AG09319 (cell line): ENCODE data around the gene SLC7A4.

Experiments used
- DNase-seq: peaks from one replicate; pipeline ENCODE4 v3.0.0-alpha.2; 2010; ENCODE audit warnings: low read depth; ENCODE audit errors: extremely low read depth
- CTCF ChIP-seq: IDR thresholded peaks from 2 replicates; pipeline ENCODE4 v1.5.1; 2011; ENCODE audit warnings: low read depth, mild to moderate bottlenecking, inconsistent platforms, low read length, moderate library complexity

Gene SLC7A4

GRCh38 chr22:20999350-21000206, 32.8 kb downstream of the SLC7A4 start:
- TF ChIP-seq CTCF: no peak
- DNase-seq: no peak

- DNase-seq: no peak
- no peak for TF ChIP-seq CTCF
Measured at GRCh38 chr22:20998411-20999336, 33.7 kb downstream of the SLC7A4 start.

- no peak for DNase-seq
- TF ChIP-seq CTCF: no peak
Measured at GRCh38 chr22:20997536-20998257, 34.7 kb downstream of the SLC7A4 start.

- no peak for DNase-seq
- no peak for TF ChIP-seq CTCF
Measured at GRCh38 chr22:20996598-20997535, 35.5 kb downstream of the SLC7A4 start.

GRCh38 chr22:20996031-20996410, 36.3 kb downstream of the SLC7A4 start:
- no peak for TF ChIP-seq CTCF
- no peak for DNase-seq

- DNase-seq: no peak
- no peak for TF ChIP-seq CTCF
Measured at GRCh38 chr22:20995329-20996030, 36.9 kb downstream of the SLC7A4 start.
